Ascending aorta (tissue), 2 donors: ENCODE data around the gene THSD1. TPM values are rescaled to one million over a fixed set of nuclear protein-coding genes. Genes with fewer than 3 reads are reported as not detected.
"Not testable (repeated sequence)": the region's sequence is repeated elsewhere in the genome, so short reads cannot be mapped to it uniquely, and the experiment has no call there.

Source experiments
- DNase-seq, 2 donors: peaks; one replicate each; pipeline ENCODE4 v3.0.0-alpha.2; 2019; ENCODE audit warnings: low spot score in 2 of 2
- H3K27ac ChIP-seq, 2 donors: fragments of 200-600 bp; sonication (generic); one replicate each; pipeline ENCODE4 v1.5.1; 2016 to 2017; ENCODE audit warnings: mild to moderate bottlenecking in 1 of 2
- H3K27me3 ChIP-seq: fragments of 200-600 bp; sonication (generic); one replicate; pipeline ENCODE4 v1.5.1; 2017
- H3K36me3 ChIP-seq, 2 donors: fragments of 200-600 bp; sonication (generic); one replicate each; pipeline ENCODE4 v1.5.1; 2016
- H3K4me1 ChIP-seq, 2 donors: fragments of 200-600 bp; sonication (generic); one replicate each; pipeline ENCODE4 v1.5.1; 2016 to 2017; ENCODE audit warnings: mild to moderate bottlenecking in 1 of 2
- H3K4me3 ChIP-seq, 2 donors: fragments of 200-600 bp; sonication (generic); one replicate each; pipeline ENCODE4 v1.5.1; 2016 to 2017; ENCODE audit warnings: mild to moderate bottlenecking in 1 of 2
- H3K9me3 ChIP-seq, 2 donors: fragments of 200-600 bp; sonication (generic); one replicate each; pipeline ENCODE4 v1.5.1; 2016
- CTCF ChIP-seq, 3 experiments: fragments of 200-600 bp in 2 of 3; fragments of 450-650 bp in 1 of 3; sonication (generic) in 2 of 3; IDR thresholded peaks; one replicate each; pipeline ENCODE4 v1.5.1; 2016 to 2019; ENCODE audit warnings: antibody characterized with exemption in 3 of 3, mild to moderate bottlenecking in 1 of 3, moderate library complexity in 1 of 3
- intact Hi-C: fragments of 100-400 bp; cut with DNase I; formaldehyde crosslinking; loops from one replicate; pipeline ENCODE4 v1.15.1; 2023
- total RNA-seq: library from RNA; depleted of rRNA; stranded (reverse); fragments of >200 nt; gene quantifications from one replicate; pipeline ENCODE4 v1.1.0, GENCODE V29; 2016

THSD1 gene
- total RNA-seq, 1 donor from 2014 or later, result 27.4 TPM

GRCh38 chr13:52414963-52415362 is 9.0 kb upstream of the THSD1 start:
- H3K27ac ChIP-seq, result no peak overlapping the region
- H3K9me3 ChIP-seq, result no peaks in the 10 kb centered on the region
- intact Hi-C loops, result no loop called here
- peaks cover 33 to 65% of the 10 kb centered on the region in 2 donors for H3K36me3 ChIP-seq
- DNase-seq, result no peak
- TF ChIP-seq CTCF (IDR thresholded peaks at IDR 0.05), result no peak
- H3K4me3 ChIP-seq, result no peak overlapping the region
- no peaks in the 10 kb centered on the region for H3K4me1 ChIP-seq
- H3K27me3 ChIP-seq, result no peaks in the 10 kb centered on the region

- H3K27ac ChIP-seq, result no peak overlapping the region
- no peak for DNase-seq
- no peaks in the 10 kb centered on the region for H3K4me1 ChIP-seq
- no peaks in the 10 kb centered on the region for H3K9me3 ChIP-seq
- intact Hi-C loops, result no loop called here
- no peaks in the 10 kb centered on the region for H3K27me3 ChIP-seq
- H3K36me3 ChIP-seq, result peaks cover 31 to 62% of the 10 kb centered on the region in 2 donors
- no peak for TF ChIP-seq CTCF (IDR thresholded peaks at IDR 0.05)
- no peak overlapping the region for H3K4me3 ChIP-seq
Observed at GRCh38 chr13:52414051-52414450, 8.1 kb upstream of the THSD1 start.

- Histone ChIP-seq H3K9me3 (no peaks in the 10 kb centered on the region), H3K4me1 (no peaks in the 10 kb centered on the region), H3K27me3 (no peaks in the 10 kb centered on the region), H3K36me3 (peaks cover 25 to 47% of the 10 kb centered on the region in 2 donors), H3K27ac (no peak overlapping the region), H3K4me3 (no peak overlapping the region)
- intact Hi-C loops, result no loop called here
- no peak for DNase-seq
- TF ChIP-seq CTCF (IDR thresholded peaks at IDR 0.05), result no peak
Observed at GRCh38 chr13:52412128-52412527, 6.2 kb upstream of the THSD1 start.

- Histone ChIP-seq H3K9me3 (no peaks in the 10 kb centered on the region), H3K36me3 (peaks cover 20 to 42% of the 10 kb centered on the region in 2 donors), H3K4me1 (no peaks in the 10 kb centered on the region), H3K27ac (no peak overlapping the region), H3K4me3 (no peak overlapping the region), H3K27me3 (no peaks in the 10 kb centered on the region)
- no peak for TF ChIP-seq CTCF (IDR thresholded peaks at IDR 0.05)
- DNase-seq, result no peak
- intact Hi-C loops, result no loop called here
Observed at GRCh38 chr13:52411629-52412028, 5.7 kb upstream of the THSD1 start.

- intact Hi-C loops, result not testable (repeated sequence)
Observed at GRCh38 chr13:52408071-52408658, 2.2 kb upstream of the THSD1 start.

GRCh38 chr13:52407436-52407835 is 1.5 kb upstream of the THSD1 start:
- H3K4me1 ChIP-seq, H3K4me3 ChIP-seq, H3K9me3 ChIP-seq, H3K36me3 ChIP-seq, H3K27me3 ChIP-seq, H3K27ac ChIP-seq, DNase-seq, intact Hi-C loops: not testable (repeated sequence)

More at GRCh38 chr13:52408071-52408658, 2.2 kb upstream of the THSD1 start:
- H3K4me3 ChIP-seq, H3K4me1 ChIP-seq, H3K9me3 ChIP-seq, DNase-seq, H3K27ac ChIP-seq, H3K27me3 ChIP-seq: not testable (repeated sequence)
- peaks cover 0 to 12% of the 10 kb centered on the region in 2 donors for H3K36me3 ChIP-seq

- intact Hi-C loops, result no loop called here
- no peak for TF ChIP-seq CTCF (IDR thresholded peaks at IDR 0.05)
- Histone ChIP-seq H3K9me3 (no peaks in the 10 kb centered on the region), H3K4me3 (peak overlapping the region; percentile 54 to 67), H3K4me1 (peaks cover 0 to 3% of the 10 kb centered on the region in 2 donors), H3K27ac (no peak overlapping the region), H3K36me3 (no peaks in the 10 kb centered on the region), H3K27me3 (no peaks in the 10 kb centered on the region)
- DNase-seq, result no peak
Observed at GRCh38 chr13:52406629-52407028, 657 bp upstream of the THSD1 start.
